HUES64 (cell line): ENCODE measurements around the gene NR1H2.

Experiments
- H3K27ac ChIP-seq: 2 replicates; pipeline ENCODE4 v1.7.0; 2013; ENCODE audit warnings: low read depth, low read length, inconsistent platforms
- H3K27me3 ChIP-seq: 2 replicates; pipeline ENCODE4 v1.6.1; 2013; ENCODE audit warnings: mild to moderate bottlenecking, low read length; ENCODE audit not compliant: insufficient read depth
- H3K36me3 ChIP-seq: 2 replicates; pipeline ENCODE4 v1.6.1; 2013; ENCODE audit warnings: mild to moderate bottlenecking, low read length; ENCODE audit not compliant: insufficient read depth
- H3K4me1 ChIP-seq: 2 replicates; pipeline ENCODE4 v1.6.1; 2013; ENCODE audit warnings: mild to moderate bottlenecking, low read length, moderate library complexity; ENCODE audit not compliant: insufficient read depth
- H3K4me3 ChIP-seq: 2 replicates; pipeline ENCODE4 v1.5.1; 2013; ENCODE audit warnings: mild to moderate bottlenecking, low read length, moderate library complexity
- H3K9ac ChIP-seq: 2 replicates; pipeline ENCODE4 v1.6.1; 2013; ENCODE audit warnings: mild to moderate bottlenecking, low read depth, low read length
- H3K9me3 ChIP-seq: 2 replicates; pipeline ENCODE4 v1.6.1; 2013; ENCODE audit warnings: low read depth, low read length; ENCODE audit not compliant: insufficient read depth
- WGBS: fragments of 150-250, 120-280 bp; methylation state at CpG from one replicate; pipeline ENCODE4 v1.1.7; 2013; ENCODE audit warnings: missing lambda C conversion rate; 5-methylcytosine and 5-hydroxymethylcytosine counted together

NR1H2 gene

DNA sequence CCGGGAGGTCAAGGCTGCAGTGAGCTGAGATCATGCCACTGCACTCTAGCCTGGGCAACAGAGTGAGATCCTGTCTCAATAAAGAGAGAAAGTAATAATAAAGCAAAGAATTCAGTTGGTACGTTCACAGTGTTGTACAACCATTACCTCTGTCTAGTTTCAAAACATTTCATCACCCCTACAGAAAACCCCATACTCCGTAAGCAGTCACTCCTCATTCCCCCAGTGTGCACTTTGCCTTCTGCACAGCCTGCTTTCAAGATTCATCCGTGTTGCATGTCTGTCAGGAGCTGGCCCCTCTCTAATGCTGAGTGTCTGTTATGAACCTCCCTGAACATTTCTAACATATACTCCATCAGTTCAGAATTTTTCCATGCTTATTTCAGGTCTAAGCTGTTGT is 17.3 kb downstream of the NR1H2 start:
- Histone ChIP-seq H3K27me3 (no peaks in the 10 kb centered on the region), H3K36me3 (peaks cover 28% of the 10 kb centered on the region), H3K4me1 (no peaks in the 10 kb centered on the region), H3K9me3 (peaks cover 8% of the 10 kb centered on the region; the same call in 1 of the 2 replicates), H3K4me3 (no peak overlapping the region), H3K27ac (no peak overlapping the region), H3K9ac (no peak overlapping the region)
- WGBS, result 94% methylated on average over 4 of the region's 4 CpGs

DNA sequence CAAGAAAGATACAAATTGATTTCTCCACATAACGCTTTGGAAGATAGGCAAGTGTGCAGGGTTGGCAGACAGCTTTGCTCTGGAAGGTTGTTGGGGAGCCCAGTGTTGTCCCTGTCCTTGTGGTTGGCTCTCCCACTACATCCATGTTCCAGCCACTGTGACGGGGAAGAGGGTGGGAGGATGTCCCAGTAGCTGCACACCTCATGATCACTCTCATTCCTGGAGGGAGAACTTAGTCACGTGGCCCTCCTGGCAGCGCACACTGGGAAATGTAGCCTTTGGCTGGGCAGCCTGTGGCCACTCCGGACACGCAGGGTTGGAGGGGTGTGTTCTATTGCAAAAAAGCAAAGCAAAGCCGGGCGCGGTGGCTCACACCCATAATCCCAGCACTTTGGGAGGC is 17.8 kb downstream of the NR1H2 start:
- Histone ChIP-seq H3K4me3 (no peak overlapping the region), H3K9me3 (peaks cover 8% of the 10 kb centered on the region; the same call in 1 of the 2 replicates), H3K27me3 (no peaks in the 10 kb centered on the region), H3K9ac (no peak overlapping the region), H3K36me3 (peaks cover 30% of the 10 kb centered on the region), H3K27ac (no peak overlapping the region), H3K4me1 (no peaks in the 10 kb centered on the region)
- WGBS, result 98% methylated on average over 9 of the region's 9 CpGs

DNA sequence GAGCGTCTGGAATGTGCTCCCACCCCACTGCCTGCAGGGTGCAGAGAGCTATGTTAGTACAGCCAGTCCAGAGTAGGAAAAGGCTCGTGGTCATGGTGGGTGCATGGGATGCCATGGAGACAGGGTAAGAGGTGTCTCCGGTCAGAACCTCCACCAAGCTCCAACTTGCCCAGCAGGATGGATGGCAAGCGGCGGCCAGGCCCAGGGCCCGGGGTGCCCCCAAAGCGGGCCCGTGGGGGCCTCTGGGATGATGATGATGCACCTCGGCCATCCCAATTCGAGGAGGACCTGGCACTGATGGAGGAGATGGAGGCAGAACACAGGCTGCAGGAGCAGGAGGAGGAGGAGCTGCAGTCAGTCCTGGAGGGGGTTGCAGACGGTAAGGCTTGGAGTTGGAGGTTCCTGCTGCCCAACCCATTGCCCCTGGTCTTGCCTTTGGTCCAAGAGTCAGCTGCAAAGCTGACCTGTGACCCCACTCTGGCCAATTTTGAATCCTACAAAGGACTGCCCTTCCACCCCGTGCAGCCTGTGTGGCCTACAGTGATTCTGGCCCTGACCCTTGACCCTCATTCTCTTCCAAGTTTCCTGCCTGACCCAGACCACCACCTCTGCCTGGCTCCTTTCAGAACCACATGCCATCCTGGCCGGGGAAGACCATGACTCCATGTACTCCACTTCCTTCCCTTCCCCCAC is 22.6 kb downstream of the NR1H2 start:
- no peak overlapping the region for H3K9ac ChIP-seq
- 95% methylated on average over 13 of the region's 13 CpGs for WGBS

DNA sequence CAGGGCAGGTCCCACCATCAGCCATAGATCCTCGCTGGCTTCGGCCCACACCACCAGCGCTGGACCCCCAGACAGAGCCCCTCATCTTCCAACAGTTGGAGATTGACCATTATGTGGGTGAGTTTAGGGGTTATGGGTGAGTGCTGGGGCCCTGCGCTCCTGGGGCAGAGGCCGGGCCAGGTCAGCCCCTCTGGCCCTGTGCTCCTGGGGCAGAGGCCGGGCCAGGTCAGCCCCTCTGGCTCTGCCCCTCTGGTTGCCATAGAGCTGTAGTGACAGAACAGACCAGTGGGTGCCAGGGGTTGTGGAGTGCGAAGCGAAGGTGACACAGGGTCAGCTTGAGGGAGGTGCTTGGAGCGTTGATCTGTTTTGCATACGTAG is 23.1 kb downstream of the NR1H2 start:
- Histone ChIP-seq H3K4me3 (no peak overlapping the region), H3K36me3 (peaks cover 38% of the 10 kb centered on the region), H3K4me1 (no peaks in the 10 kb centered on the region), H3K27me3 (no peaks in the 10 kb centered on the region), H3K9ac (no peak overlapping the region), H3K27ac (no peak overlapping the region), H3K9me3 (no peaks in the 10 kb centered on the region)
- whole genome bisulfite sequencing, result 98% methylated on average over 10 of the region's 10 CpGs

More for the DNA sequence above, 22.6 kb downstream of the NR1H2 start:
- Histone ChIP-seq H3K9me3 (no peaks in the 10 kb centered on the region), H3K4me1 (no peaks in the 10 kb centered on the region), H3K36me3 (peaks cover 35% of the 10 kb centered on the region), H3K4me3 (no peak overlapping the region), H3K27ac (no peak overlapping the region), H3K27me3 (no peaks in the 10 kb centered on the region)

DNA sequence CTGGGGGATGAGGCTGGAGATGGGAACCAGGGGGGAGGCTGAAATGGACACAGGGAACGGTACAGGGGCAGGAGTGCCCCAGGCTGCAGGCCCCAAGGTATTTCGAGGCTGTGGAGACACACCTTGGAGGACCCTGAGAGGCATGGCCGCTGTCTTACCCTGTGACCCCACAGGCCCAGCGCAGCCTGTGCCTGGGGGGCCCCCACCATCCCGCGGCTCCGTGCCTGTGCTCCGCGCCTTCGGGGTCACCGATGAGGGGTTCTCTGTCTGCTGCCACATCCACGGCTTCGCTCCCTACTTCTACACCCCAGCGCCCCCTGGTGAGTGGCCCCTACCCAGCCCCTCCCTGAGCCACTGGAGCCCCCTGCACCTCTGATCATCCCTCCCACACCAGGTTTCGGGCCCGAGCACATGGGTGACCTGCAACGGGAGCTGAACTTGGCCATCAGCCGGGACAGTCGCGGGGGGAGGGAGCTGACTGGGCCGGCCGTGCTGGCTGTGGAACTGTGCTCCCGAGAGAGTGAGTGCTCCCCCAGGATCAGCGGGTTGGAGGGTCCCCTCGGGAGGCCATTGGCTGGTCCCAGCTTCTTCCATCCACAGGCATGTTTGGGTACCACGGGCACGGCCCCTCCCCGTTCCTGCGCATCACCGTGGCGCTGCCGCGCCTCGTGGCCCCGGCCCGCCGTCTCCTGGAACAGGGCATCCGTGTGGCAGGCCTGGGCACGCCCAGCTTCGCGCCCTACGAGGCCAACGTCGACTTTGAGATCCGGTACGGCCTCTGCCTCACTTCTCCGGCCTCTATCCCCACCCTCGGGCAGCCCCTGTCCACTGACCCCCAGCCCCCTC is 25.6 kb downstream of the NR1H2 start:
- 97% methylated on average over 48 of the region's 48 CpGs for WGBS
- no peak overlapping the region for H3K9ac ChIP-seq
- H3K4me1 ChIP-seq, result no peaks in the 10 kb centered on the region
- H3K36me3 ChIP-seq, result peaks cover 57% of the 10 kb centered on the region
- H3K27me3 ChIP-seq, result no peaks in the 10 kb centered on the region
- H3K9me3 ChIP-seq, result no peaks in the 10 kb centered on the region
- no peak overlapping the region for H3K27ac ChIP-seq
- H3K4me3 ChIP-seq, result no peak overlapping the region

DNA sequence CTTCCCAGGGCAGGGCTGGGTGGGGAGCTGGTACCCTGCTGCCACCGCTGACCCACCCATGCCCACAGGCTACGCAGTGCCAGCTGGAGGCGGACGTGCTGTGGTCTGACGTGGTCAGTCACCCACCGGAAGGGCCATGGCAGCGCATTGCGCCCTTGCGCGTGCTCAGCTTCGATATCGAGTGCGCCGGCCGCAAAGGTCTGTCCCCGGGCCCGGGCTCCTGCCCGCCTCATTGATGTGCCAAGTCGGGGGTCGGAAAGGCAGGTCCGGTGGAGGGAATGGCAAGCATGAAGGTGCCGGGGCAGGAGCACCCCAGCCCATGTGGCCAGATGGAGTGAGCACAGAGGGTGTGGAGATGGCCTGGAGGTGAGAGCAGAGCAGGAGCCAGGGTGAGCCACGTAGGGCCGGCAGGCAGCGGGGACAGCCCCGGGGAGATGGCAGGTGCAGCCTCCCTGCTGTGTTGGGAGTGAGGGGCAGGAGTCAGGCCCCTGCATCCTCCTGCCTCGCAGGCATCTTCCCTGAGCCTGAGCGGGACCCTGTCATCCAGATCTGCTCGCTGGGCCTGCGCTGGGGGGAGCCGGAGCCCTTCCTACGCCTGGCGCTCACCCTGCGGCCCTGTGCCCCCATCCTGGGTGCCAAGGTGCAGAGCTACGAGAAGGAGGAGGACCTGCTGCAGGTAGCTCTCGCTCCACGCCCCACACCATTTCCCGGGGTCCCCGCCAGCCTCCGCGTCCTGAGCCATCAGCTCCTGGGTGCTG is 26.5 kb downstream of the NR1H2 start:
- no peaks in the 10 kb centered on the region for H3K4me1 ChIP-seq

GRCh38 chr19:50406156-50406820 is 30.0 kb downstream of the NR1H2 start:
- Histone ChIP-seq H3K36me3 (peaks cover 83% of the 10 kb centered on the region), H3K27ac (no peak overlapping the region), H3K9me3 (no peaks in the 10 kb centered on the region), H3K27me3 (no peaks in the 10 kb centered on the region), H3K9ac (no peak overlapping the region), H3K4me1 (no peaks in the 10 kb centered on the region), H3K4me3 (no peak overlapping the region)
- WGBS, result 96% methylated on average over 22 of the region's 22 CpGs

More for the DNA sequence above, 26.5 kb downstream of the NR1H2 start:
- Histone ChIP-seq H3K27ac (no peak overlapping the region), H3K36me3 (peaks cover 62% of the 10 kb centered on the region), H3K9ac (no peak overlapping the region), H3K27me3 (no peaks in the 10 kb centered on the region), H3K9me3 (no peaks in the 10 kb centered on the region), H3K4me3 (no peak overlapping the region)
- 97% methylated on average over 41 of the region's 41 CpGs for WGBS

- WGBS, result 96% methylated on average over 19 of the region's 19 CpGs
- Histone ChIP-seq H3K9me3 (no peaks in the 10 kb centered on the region), H3K36me3 (peaks cover 80% of the 10 kb centered on the region), H3K27me3 (no peaks in the 10 kb centered on the region), H3K4me1 (no peaks in the 10 kb centered on the region), H3K27ac (no peak overlapping the region), H3K4me3 (no peak overlapping the region), H3K9ac (no peak overlapping the region)
Observed at GRCh38 chr19:50406829-50407228, 30.6 kb downstream of the NR1H2 start.

GRCh38 chr19:50409347-50409746 is 33.1 kb downstream of the NR1H2 start:
- 97% methylated on average over 17 of the region's 17 CpGs for whole genome bisulfite sequencing
- Histone ChIP-seq H3K9me3 (no peaks in the 10 kb centered on the region), H3K27me3 (no peaks in the 10 kb centered on the region), H3K27ac (no peak overlapping the region), H3K36me3 (peaks cover 72% of the 10 kb centered on the region), H3K9ac (no peak overlapping the region), H3K4me1 (no peaks in the 10 kb centered on the region), H3K4me3 (no peak overlapping the region)

- no peak overlapping the region for H3K27ac ChIP-seq
- no peaks in the 10 kb centered on the region for H3K4me1 ChIP-seq
- no peak overlapping the region for H3K9ac ChIP-seq
- H3K36me3 ChIP-seq, result peaks cover 69% of the 10 kb centered on the region
- H3K27me3 ChIP-seq, result no peaks in the 10 kb centered on the region
- no peaks in the 10 kb centered on the region for H3K9me3 ChIP-seq
- H3K4me3 ChIP-seq, result no peak overlapping the region
- WGBS, result 95% methylated on average over 10 of the region's 10 CpGs
Observed at GRCh38 chr19:50410109-50410508, 33.9 kb downstream of the NR1H2 start.
